Loucy (cell line): ENCODE data around the gene DNALI1.

Experiments used
- H2AFZ ChIP-seq: fragments of 200-600 bp; sonication (generic); 2 replicates; pipeline ENCODE4 v1.6.0; 2016; ENCODE audit warnings: antibody characterized with exemption, mild to moderate bottlenecking, low read length, moderate library complexity
- H3F3A ChIP-seq: fragments of 200-600 bp; 2 replicates; pipeline ENCODE4 v1.6.0; 2016; ENCODE audit warnings: antibody characterized with exemption, low read depth, mild to moderate bottlenecking
- H3K27me3 ChIP-seq: fragments of 200-600 bp; sonication (generic); 2 replicates; pipeline ENCODE4 v1.6.1; 2014; ENCODE audit warnings: low read length, mild to moderate bottlenecking; ENCODE audit not compliant: insufficient read depth, poor library complexity, severe bottlenecking
- H3K36me3 ChIP-seq: fragments of 200-600 bp; sonication (generic); 2 replicates; pipeline ENCODE4 v1.6.1; 2016; ENCODE audit warnings: low read length; ENCODE audit not compliant: insufficient read depth
- H3K4me1 ChIP-seq: fragments of 200-600 bp; sonication (generic); 2 replicates; pipeline ENCODE4 v1.5.1; 2014; ENCODE audit warnings: low read length, mild to moderate bottlenecking; ENCODE audit not compliant: insufficient read depth, poor library complexity, severe bottlenecking
- H3K4me2 ChIP-seq: fragments of 200-600 bp; sonication (generic); 2 replicates; pipeline ENCODE4 v1.6.0; 2014; ENCODE audit warnings: antibody characterized with exemption, low read length, low read depth, mild to moderate bottlenecking; ENCODE audit not compliant: poor library complexity, severe bottlenecking
- H3K4me3 ChIP-seq: fragments of 200-600 bp; sonication (generic); 2 replicates; pipeline ENCODE4 v1.5.1; 2014; ENCODE audit warnings: low read length, mild to moderate bottlenecking, mixed read lengths; ENCODE audit not compliant: poor library complexity, severe bottlenecking
- H3K79me2 ChIP-seq: fragments of 200-600 bp; sonication (generic); 2 replicates; pipeline ENCODE4 v1.6.1; 2014; ENCODE audit warnings: low read length; ENCODE audit not compliant: insufficient read depth
- H3K9ac ChIP-seq: fragments of 200-600 bp; sonication (generic); 2 replicates; pipeline ENCODE4 v1.6.0; 2014; ENCODE audit warnings: mild to moderate bottlenecking, low read depth, low read length, moderate library complexity; ENCODE audit not compliant: poor library complexity, severe bottlenecking
- H3K9me2 ChIP-seq: fragments of 200-600 bp; sonication (generic); replicated peaks from 2 replicates; pipeline ENCODE4 v1.6.1; 2016; ENCODE audit warnings: low read depth, low read length, mixed read lengths
- H3K9me3 ChIP-seq: fragments of 200-600 bp; sonication (generic); 2 replicates; pipeline ENCODE4 v1.6.1; 2014; ENCODE audit warnings: mild to moderate bottlenecking, antibody characterized with exemption, low read length, low read depth; ENCODE audit not compliant: insufficient read depth
- H4K20me1 ChIP-seq: fragments of 200-600 bp; sonication (generic); 2 replicates; pipeline ENCODE4 v1.6.0; 2014; ENCODE audit warnings: antibody characterized with exemption, low read length, mild to moderate bottlenecking; ENCODE audit not compliant: insufficient read depth, poor library complexity, severe bottlenecking
- EZH2phosphoT487 ChIP-seq: fragments of 200-600 bp; IDR thresholded peaks from 2 replicates; pipeline ENCODE4 v1.6.1; 2018; ENCODE audit warnings: antibody characterized with exemption, mild to moderate bottlenecking, moderate library complexity, borderline replicate concordance
- TF ChIP-seq, protein P1 (sequence below): fragments of 200-600 bp; sonication (generic); conservative IDR thresholded peaks from 2 replicates; pipeline ENCODE4 v1.5.1; 2014; ENCODE audit warnings: mild to moderate bottlenecking, antibody characterized with exemption, low read length

DNALI1 gene

GRCh38 chr1:37605806-37606474 lies 49.2 kb downstream of the DNALI1 start:
- no peaks in the 10 kb centered on the region for H3K27me3 ChIP-seq
- H3K4me3 ChIP-seq: no peak overlapping the region
- H3K9ac ChIP-seq: no peak overlapping the region
- H3K36me3 ChIP-seq: no peaks in the 10 kb centered on the region
- H3K9me3 ChIP-seq: no peaks in the 10 kb centered on the region
- H3K4me2 ChIP-seq: no peak overlapping the region
- H4K20me1 ChIP-seq: no peaks in the 10 kb centered on the region
- H3K79me2 ChIP-seq: no peaks in the 10 kb centered on the region
- H2AFZ ChIP-seq: no peak overlapping the region
- no peaks in the 10 kb centered on the region for H3F3A ChIP-seq
- TF ChIP-seq, protein P1, sequence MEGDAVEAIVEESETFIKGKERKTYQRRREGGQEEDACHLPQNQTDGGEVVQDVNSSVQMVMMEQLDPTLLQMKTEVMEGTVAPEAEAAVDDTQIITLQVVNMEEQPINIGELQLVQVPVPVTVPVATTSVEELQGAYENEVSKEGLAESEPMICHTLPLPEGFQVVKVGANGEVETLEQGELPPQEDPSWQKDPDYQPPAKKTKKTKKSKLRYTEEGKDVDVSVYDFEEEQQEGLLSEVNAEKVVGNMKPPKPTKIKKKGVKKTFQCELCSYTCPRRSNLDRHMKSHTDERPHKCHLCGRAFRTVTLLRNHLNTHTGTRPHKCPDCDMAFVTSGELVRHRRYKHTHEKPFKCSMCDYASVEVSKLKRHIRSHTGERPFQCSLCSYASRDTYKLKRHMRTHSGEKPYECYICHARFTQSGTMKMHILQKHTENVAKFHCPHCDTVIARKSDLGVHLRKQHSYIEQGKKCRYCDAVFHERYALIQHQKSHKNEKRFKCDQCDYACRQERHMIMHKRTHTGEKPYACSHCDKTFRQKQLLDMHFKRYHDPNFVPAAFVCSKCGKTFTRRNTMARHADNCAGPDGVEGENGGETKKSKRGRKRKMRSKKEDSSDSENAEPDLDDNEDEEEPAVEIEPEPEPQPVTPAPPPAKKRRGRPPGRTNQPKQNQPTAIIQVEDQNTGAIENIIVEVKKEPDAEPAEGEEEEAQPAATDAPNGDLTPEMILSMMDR: no peak
- no peak for TF ChIP-seq EZH2phosphoT487
- no peaks in the 10 kb centered on the region for H3K9me2 ChIP-seq
- no peaks in the 10 kb centered on the region for H3K4me1 ChIP-seq

DNA sequence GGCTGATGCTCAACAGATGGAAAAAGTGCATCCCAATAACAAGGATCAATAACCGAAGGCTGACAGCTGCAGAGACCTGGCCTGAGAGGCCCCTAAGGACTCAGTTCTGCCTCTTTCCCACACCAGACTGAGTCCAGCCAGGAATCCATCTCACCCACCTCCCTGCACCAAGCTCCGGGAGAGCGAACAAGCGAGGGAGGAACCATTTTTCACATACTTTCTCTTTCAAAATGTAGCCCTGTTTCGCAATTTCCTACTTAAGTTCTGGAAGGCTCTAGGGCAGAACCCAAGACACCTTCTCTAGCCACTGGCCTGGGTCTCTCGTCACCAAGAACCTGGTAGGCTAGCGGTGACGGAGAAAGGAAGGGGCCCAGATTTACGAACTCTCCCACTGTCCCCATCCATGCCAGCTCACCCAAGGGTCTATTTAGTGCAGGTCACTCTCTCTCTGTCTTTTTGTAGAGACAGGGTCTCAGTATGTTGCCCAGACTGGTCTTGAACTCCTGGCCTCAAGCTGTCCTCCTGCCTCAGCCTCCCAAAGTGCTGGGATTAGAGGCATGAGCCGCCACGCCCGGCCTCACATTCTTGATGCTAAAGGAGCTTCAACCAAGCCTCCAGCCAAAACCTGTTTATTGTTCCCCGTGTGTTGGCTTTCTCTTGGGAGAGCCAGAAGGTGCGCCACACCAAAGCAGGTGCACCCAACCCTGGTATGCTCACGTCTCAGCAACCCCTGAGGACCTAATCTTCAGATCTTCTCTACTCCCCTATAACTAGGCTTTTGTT lies 49.9 kb downstream of the DNALI1 start:
- no peak overlapping the region for H3K9ac ChIP-seq
- TF ChIP-seq, protein P1: no peak
- no peak for TF ChIP-seq EZH2phosphoT487
- no peak overlapping the region for H2AFZ ChIP-seq

GRCh38 chr1:37609002-37609401 lies 52.3 kb downstream of the DNALI1 start:
- H3K9ac ChIP-seq: no peak overlapping the region
- H3F3A ChIP-seq: no peaks in the 10 kb centered on the region
- no peaks in the 10 kb centered on the region for H3K36me3 ChIP-seq
- H3K4me2 ChIP-seq: no peak overlapping the region
- no peaks in the 10 kb centered on the region for H3K9me3 ChIP-seq
- H3K4me1 ChIP-seq: no peaks in the 10 kb centered on the region
- H3K4me3 ChIP-seq: no peak overlapping the region
- no peaks in the 10 kb centered on the region for H3K79me2 ChIP-seq
- no peaks in the 10 kb centered on the region for H3K27me3 ChIP-seq
- no peaks in the 10 kb centered on the region for H4K20me1 ChIP-seq
- H3K9me2 ChIP-seq: no peaks in the 10 kb centered on the region
- no peak for TF ChIP-seq EZH2phosphoT487
- TF ChIP-seq, protein P1: no peak
- H2AFZ ChIP-seq: no peak overlapping the region

More for the DNA sequence above, 49.9 kb downstream of the DNALI1 start:
- no peak overlapping the region for H3K4me3 ChIP-seq
- no peaks in the 10 kb centered on the region for H3K9me2 ChIP-seq
- H3K9me3 ChIP-seq: no peaks in the 10 kb centered on the region
- no peaks in the 10 kb centered on the region for H4K20me1 ChIP-seq
- no peaks in the 10 kb centered on the region for H3K27me3 ChIP-seq
- H3K4me2 ChIP-seq: no peak overlapping the region
- H3F3A ChIP-seq: no peaks in the 10 kb centered on the region
- H3K4me1 ChIP-seq: no peaks in the 10 kb centered on the region
- H3K36me3 ChIP-seq: no peaks in the 10 kb centered on the region
- H3K79me2 ChIP-seq: no peaks in the 10 kb centered on the region
